Measurements from ENCODE around the gene TRIM68. TPM values are rescaled to one million over a fixed set of nuclear protein-coding genes. Genes with fewer than 3 reads are reported as not detected.

Gene TRIM68
- total and polyA plus RNA-seq, 2 of the 13 experiments (the other 11 are each of a cell fraction or from before 2014, with no cell fraction given): not detected

GRCh38 chr11:4576880-4577279 lies 31.2 kb downstream of the TRIM68 start:
- H3K4me1 ChIP-seq (ENCODE audit: insufficient read depth, low read length): no peaks in the 10 kb centered on the region
- H3K4me3 ChIP-seq (replicated peaks in 1 of 3; ENCODE audit: insufficient read depth in 1 of 3, low read depth in 2 of 3, low read length in 3 of 3): no peak overlapping the region
- TF ChIP-seq CHD2 (IDR thresholded peaks at IDR 0.05; ENCODE audit: low read depth, low read length): no peak
- TF ChIP-seq JUN (CRISPR knock-in tag; IDR thresholded peaks at IDR 0.05): no peak
- no peak for TF ChIP-seq NAIF1 (CRISPR knock-in tag; IDR thresholded peaks at IDR 0.05; ENCODE audit: borderline replicate concordance)
- no peak for TF ChIP-seq RNF219 (CRISPR knock-in tag; IDR thresholded peaks at IDR 0.05)
- no peak for TF ChIP-seq BRD4 (CRISPR knock-in tag; IDR thresholded peaks at IDR 0.05)
- no peak for TF ChIP-seq ZNF75D (CRISPR knock-in tag; IDR thresholded peaks at IDR 0.05; ENCODE audit: borderline replicate concordance)
- TF ChIP-seq LCORL (IDR thresholded peaks at IDR 0.05): no peak
- TF ChIP-seq LCORL (CRISPR knock-in tag; IDR thresholded peaks at IDR 0.05): no peak
- no peak for TF ChIP-seq ZNF556 (CRISPR knock-in tag; IDR thresholded peaks at IDR 0.05; ENCODE audit: borderline replicate concordance)
- TF ChIP-seq KAT2B (IDR thresholded peaks at IDR 0.05; ENCODE audit: borderline replicate concordance, low read depth, low read length): no peak
- TF ChIP-seq DDIT3 (CRISPR knock-in tag; IDR thresholded peaks at IDR 0.05): no peak
- TF ChIP-seq SRSF4 (IDR thresholded peaks at IDR 0.05; ENCODE audit: low read depth, low read length, poor library complexity, severe bottlenecking): no peak
- TF ChIP-seq FOXA3 (CRISPR knock-in tag; IDR thresholded peaks at IDR 0.05): no peak
- no peak for TF ChIP-seq THAP11 (CRISPR knock-in tag; IDR thresholded peaks at IDR 0.05)
- TF ChIP-seq ZBTB4 (CRISPR knock-in tag; IDR thresholded peaks at IDR 0.05; ENCODE audit: borderline replicate concordance): no peak
- no peak for TF ChIP-seq SCMH1 (CRISPR knock-in tag; IDR thresholded peaks at IDR 0.05; ENCODE audit: borderline replicate concordance)
- no peak for TF ChIP-seq ARID3A (IDR thresholded peaks at IDR 0.05; ENCODE audit: low read depth, low read length)
- TF ChIP-seq PRMT3 (CRISPR knock-in tag; IDR thresholded peaks at IDR 0.05; ENCODE audit: borderline replicate concordance, low read depth): no peak
- H4K20me1 ChIP-seq (ENCODE audit: insufficient read depth, low read length): no peaks in the 10 kb centered on the region
- H3K4me2 ChIP-seq (ENCODE audit: low read depth, low read length): no peak overlapping the region
- no peak for DNase-seq (ENCODE audit: low spot score)
- 2% methylated on average over 3 of the region's 3 CpGs for WGBS (ENCODE audit: low lambda C conversion rate)
- FAIRE-seq: no peak
- H3K9ac ChIP-seq (ENCODE audit: insufficient read depth, low read depth, low read length): no peak overlapping the region
- H3K9me3 ChIP-seq (ENCODE audit: low read length): no peaks in the 10 kb centered on the region
- H3K27me3 ChIP-seq (ENCODE audit: control insufficient read depth in 1 of 2, insufficient read depth in 2 of 2, low read length in 2 of 2): peaks cover 0 to 31% of the 10 kb centered on the region in 2 experiments; a peak in 4 of 5 replicates
- no peaks in the 10 kb centered on the region for H3K79me2 ChIP-seq (ENCODE audit: insufficient read depth, low read length)
- BruUV-seq (replicated peaks): no TSS peak
- H3K36me3 ChIP-seq (replicated peaks in 1 of 2; ENCODE audit: control insufficient read depth in 1 of 2, insufficient read depth in 2 of 2, low read length in 2 of 2): no peaks in the 10 kb centered on the region
- in situ Hi-C loops (cut with HindIII; ENCODE audit: extremely low pct_ligation_motif_present, low pct_unique_long_range_greater_than_20kb): no loop called here
- no peak for ATAC-seq
- ChIA-PET CTCF (ENCODE audit: low intra/inter-chr PET ratio, low total read pairs) (no interaction called here), POLR2A (no interaction called here)
- H3K27ac ChIP-seq (ENCODE audit: extremely low read length, insufficient read depth, low read length): no peak overlapping the region
- intact Hi-C loops (cut with micrococcal nuclease; ENCODE audit: unreplicated experiment): no loop called here
- H2AFZ ChIP-seq (ENCODE audit: low read length): no peak overlapping the region

All from HepG2 (cell line).